SK-N-SH treated with all-trans-retinoic acid at 6 μM for 48 hours (cell line): ENCODE data around the gene FABP3.

ENCODE experiments used
- ATAC-seq: fragments of 200-7000 bp; cut with Tn5 transposase; 3 replicates; pipeline ENCODE4 v1.9.1; 2020; ENCODE audit warnings: mild to moderate bottlenecking, moderate library complexity
- ARNTL ChIP-seq: fragments of 450-650 bp; formaldehyde crosslinking; IDR thresholded peaks from 2 replicates; pipeline ENCODE4 v1.5.0; 2020; ENCODE audit warnings: low read depth, mild to moderate bottlenecking, moderate library complexity, borderline replicate concordance
- BACH2 ChIP-seq: fragments of 250-450 bp; sonication (Bioruptor Pico); IDR thresholded peaks from 2 replicates; pipeline ENCODE4 v1.9.0; 2021; ENCODE audit warnings: mild to moderate bottlenecking, borderline replicate concordance
- CSDC2 ChIP-seq: fragments of 250-450 bp; sonication (Bioruptor Pico); IDR thresholded peaks from 2 replicates; pipeline ENCODE4 v1.5.0; 2020; ENCODE audit warnings: mild to moderate bottlenecking, moderate library complexity
- ESRRG ChIP-seq: fragments of 250-450 bp; sonication (Bioruptor Pico); IDR thresholded peaks from 2 replicates; pipeline ENCODE4 v1.6.1; 2021; ENCODE audit warnings: mild to moderate bottlenecking
- GLIS3 ChIP-seq: fragments of 250-450 bp; sonication (Bioruptor Pico); IDR thresholded peaks from 2 replicates; pipeline ENCODE4 v1.5.0; 2020; ENCODE audit warnings: mild to moderate bottlenecking, moderate library complexity
- ISL1 ChIP-seq: fragments of 250-450 bp; sonication (Bioruptor Pico); IDR thresholded peaks from 2 replicates; pipeline ENCODE4 v2.1.2; 2022; ENCODE audit warnings: mild to moderate bottlenecking, moderate library complexity
- OSR1 ChIP-seq: fragments of 250-450 bp; sonication (Bioruptor Pico); IDR thresholded peaks from 2 replicates; pipeline ENCODE4 v1.8.0; 2022; ENCODE audit warnings: moderate library complexity, mild to moderate bottlenecking, inconsistent platforms
- POU6F1 ChIP-seq: fragments of 250-450 bp; sonication (Bioruptor Pico); IDR thresholded peaks from 2 replicates; pipeline ENCODE4 v1.8.0; 2021; ENCODE audit warnings: low read depth, mild to moderate bottlenecking, moderate library complexity, borderline replicate concordance
- PPARA ChIP-seq: fragments of 250-450 bp; sonication (Bioruptor Pico); IDR thresholded peaks from 2 replicates; pipeline ENCODE4 v1.5.0; 2020; ENCODE audit warnings: mild to moderate bottlenecking, borderline replicate concordance
- RARB ChIP-seq: fragments of 250-450 bp; sonication (Bioruptor Pico); IDR thresholded peaks from 2 replicates; pipeline ENCODE4 v1.8.0; 2021; ENCODE audit warnings: mild to moderate bottlenecking, moderate library complexity
- SNAI2 ChIP-seq: fragments of 250-450 bp; sonication (Bioruptor Pico); IDR thresholded peaks from 2 replicates; pipeline ENCODE4 v1.5.0; 2020; ENCODE audit warnings: mild to moderate bottlenecking, moderate library complexity
- TCF4 ChIP-seq: fragments of 250-450 bp; sonication (Bioruptor Pico); IDR thresholded peaks from 2 replicates; pipeline ENCODE4 v1.8.0; 2021; ENCODE audit warnings: mild to moderate bottlenecking, moderate library complexity, borderline replicate concordance
- TOX ChIP-seq: fragments of 250-450 bp; sonication (Bioruptor Pico); IDR thresholded peaks from 2 replicates; pipeline ENCODE4 v1.8.0; 2021; ENCODE audit warnings: mild to moderate bottlenecking, moderate library complexity, borderline replicate concordance
- ZFP3 ChIP-seq: fragments of 250-450 bp; sonication (Bioruptor Pico); IDR thresholded peaks from 2 replicates; pipeline ENCODE4 v1.5.0; 2020; ENCODE audit warnings: mild to moderate bottlenecking, moderate library complexity
- ZFP30 ChIP-seq: fragments of 450-650 bp; formaldehyde crosslinking; IDR thresholded peaks from 2 replicates; pipeline ENCODE4 v1.5.0; 2022; ENCODE audit warnings: mild to moderate bottlenecking, moderate library complexity
- ZNF565 ChIP-seq: fragments of 450-650 bp; formaldehyde crosslinking; conservative IDR thresholded peaks from 2 replicates; pipeline ENCODE4 v1.5.0; 2020; ENCODE audit warnings: low read depth, mild to moderate bottlenecking, moderate library complexity
- ZNF70 ChIP-seq: fragments of 450-650 bp; formaldehyde crosslinking; IDR thresholded peaks from 2 replicates; pipeline ENCODE4 v1.5.0; 2020; ENCODE audit warnings: mild to moderate bottlenecking, moderate library complexity
- ZNF8 ChIP-seq: fragments of 450-650 bp; formaldehyde crosslinking; IDR thresholded peaks from 2 replicates; pipeline ENCODE4 v1.5.0; 2020; ENCODE audit warnings: mild to moderate bottlenecking, moderate library complexity
- TF ChIP-seq, protein P1 (sequence below): fragments of 250-450 bp; sonication (Bioruptor Pico); IDR thresholded peaks from 2 replicates; pipeline ENCODE4 v1.5.1; 2021; ENCODE audit warnings: mild to moderate bottlenecking, moderate library complexity

The FABP3 gene

GRCh38 chr1:31382379-31382989, 9.6 kb upstream of the FABP3 start:
- TF ChIP-seq ZNF565 (CRISPR knock-in tag) (no peak), TCF4 (CRISPR knock-in tag) (0 out of 2 replicates have a peak, but pooled peaks have one; percentile 12), ZNF70 (CRISPR knock-in tag) (0 out of 2 replicates have a peak, but pooled peaks have one; percentile 27)
- peak; percentile 67 for ATAC-seq

DNA sequence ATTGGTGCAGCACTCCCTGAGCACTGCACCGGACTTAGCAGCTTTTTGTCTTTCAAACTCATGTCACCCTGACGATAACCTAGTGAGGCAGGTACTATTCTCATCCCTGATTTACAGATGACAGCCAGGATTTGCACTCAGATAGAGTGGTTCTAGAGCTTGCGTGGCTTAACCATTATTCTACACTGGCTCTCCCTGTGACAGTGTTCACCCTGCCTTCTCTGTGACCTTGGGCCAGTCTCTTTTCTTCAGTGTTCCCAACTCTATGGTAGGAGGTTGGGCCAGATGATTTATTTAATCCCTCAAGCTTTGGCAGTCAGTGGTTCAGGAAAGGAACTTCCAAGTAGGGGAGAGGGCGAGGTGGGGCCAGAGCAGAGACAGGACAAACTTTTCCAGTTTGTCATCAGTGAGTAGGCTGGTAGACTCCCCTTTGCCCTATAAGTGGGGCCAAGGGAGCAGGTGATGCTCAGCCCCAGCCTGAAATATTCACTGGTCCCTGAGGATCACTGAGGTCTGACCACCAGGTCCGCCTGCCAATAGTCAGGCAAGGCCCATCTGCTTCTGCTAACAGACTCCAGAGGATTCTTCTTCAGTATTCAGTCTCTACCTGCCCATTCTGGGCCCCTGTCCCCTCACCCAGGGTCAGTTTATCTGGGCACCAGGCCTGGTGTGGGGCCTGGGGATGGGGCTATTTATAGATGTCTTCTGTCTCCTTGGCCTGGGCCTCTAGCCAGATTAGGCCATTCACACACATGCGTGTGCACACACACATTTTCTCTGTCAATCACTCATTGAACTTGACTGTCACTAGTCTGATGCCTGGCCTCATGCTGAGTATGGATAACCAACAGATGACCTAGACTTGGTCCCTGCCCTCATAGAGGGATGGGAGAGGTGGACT, 8.8 kb upstream of the FABP3 start:
- TF ChIP-seq CSDC2 (CRISPR knock-in tag) = no peak
- TF ChIP-seq, protein P1, sequence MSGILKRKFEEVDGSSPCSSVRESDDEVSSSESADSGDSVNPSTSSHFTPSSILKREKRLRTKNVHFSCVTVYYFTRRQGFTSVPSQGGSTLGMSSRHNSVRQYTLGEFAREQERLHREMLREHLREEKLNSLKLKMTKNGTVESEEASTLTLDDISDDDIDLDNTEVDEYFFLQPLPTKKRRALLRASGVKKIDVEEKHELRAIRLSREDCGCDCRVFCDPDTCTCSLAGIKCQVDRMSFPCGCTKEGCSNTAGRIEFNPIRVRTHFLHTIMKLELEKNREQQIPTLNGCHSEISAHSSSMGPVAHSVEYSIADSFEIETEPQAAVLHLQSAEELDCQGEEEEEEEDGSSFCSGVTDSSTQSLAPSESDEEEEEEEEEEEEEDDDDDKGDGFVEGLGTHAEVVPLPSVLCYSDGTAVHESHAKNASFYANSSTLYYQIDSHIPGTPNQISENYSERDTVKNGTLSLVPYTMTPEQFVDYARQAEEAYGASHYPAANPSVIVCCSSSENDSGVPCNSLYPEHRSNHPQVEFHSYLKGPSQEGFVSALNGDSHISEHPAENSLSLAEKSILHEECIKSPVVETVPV (CRISPR knock-in tag) = no peak
- no peak for TF ChIP-seq GLIS3 (CRISPR knock-in tag)
- no peak for TF ChIP-seq ESRRG (CRISPR knock-in tag)
- TF ChIP-seq ZFP3 (CRISPR knock-in tag) = no peak
- TF ChIP-seq ZNF70 (CRISPR knock-in tag) = no peak
- no peak for TF ChIP-seq BACH2 (CRISPR knock-in tag)
- TF ChIP-seq TOX (CRISPR knock-in tag) = no peak
- TF ChIP-seq ZNF565 (CRISPR knock-in tag) = no peak
- no peak for TF ChIP-seq ISL1 (CRISPR knock-in tag)
- no peak for TF ChIP-seq OSR1
- no peak for TF ChIP-seq PPARA (CRISPR knock-in tag)
- TF ChIP-seq POU6F1 (CRISPR knock-in tag) = no peak
- TF ChIP-seq ARNTL (CRISPR knock-in tag) = no peak
- TF ChIP-seq SNAI2 (CRISPR knock-in tag) = no peak
- no peak for TF ChIP-seq ZNF8 (CRISPR knock-in tag)
- TF ChIP-seq, all 23 proteins: peak for 0
- ATAC-seq = no peak

GRCh38 chr1:31380181-31380580, 7.3 kb upstream of the FABP3 start:
- no peak for ATAC-seq
- TF ChIP-seq ZFP3 (CRISPR knock-in tag) (no peak), GLIS3 (CRISPR knock-in tag) (no peak), CSDC2 (CRISPR knock-in tag) (no peak), ZNF70 (CRISPR knock-in tag) (no peak)

- TF ChIP-seq OSR1 (no peak), ZNF565 (CRISPR knock-in tag) (no peak), ZNF70 (CRISPR knock-in tag) (no peak), RARB (CRISPR knock-in tag) (no peak), ZFP3 (CRISPR knock-in tag) (no peak), TCF4 (CRISPR knock-in tag) (no peak), GLIS3 (CRISPR knock-in tag) (no peak), ZFP30 (CRISPR knock-in tag) (no peak), POU6F1 (CRISPR knock-in tag) (no peak)
- TF ChIP-seq, protein P1 (CRISPR knock-in tag) = no peak
- no peak for ATAC-seq
Observed at GRCh38 chr1:31378001-31378400, 5.1 kb upstream of the FABP3 start.
